Measurements from ENCODE around the gene CFAP141.

Gene CFAP141

DNA sequence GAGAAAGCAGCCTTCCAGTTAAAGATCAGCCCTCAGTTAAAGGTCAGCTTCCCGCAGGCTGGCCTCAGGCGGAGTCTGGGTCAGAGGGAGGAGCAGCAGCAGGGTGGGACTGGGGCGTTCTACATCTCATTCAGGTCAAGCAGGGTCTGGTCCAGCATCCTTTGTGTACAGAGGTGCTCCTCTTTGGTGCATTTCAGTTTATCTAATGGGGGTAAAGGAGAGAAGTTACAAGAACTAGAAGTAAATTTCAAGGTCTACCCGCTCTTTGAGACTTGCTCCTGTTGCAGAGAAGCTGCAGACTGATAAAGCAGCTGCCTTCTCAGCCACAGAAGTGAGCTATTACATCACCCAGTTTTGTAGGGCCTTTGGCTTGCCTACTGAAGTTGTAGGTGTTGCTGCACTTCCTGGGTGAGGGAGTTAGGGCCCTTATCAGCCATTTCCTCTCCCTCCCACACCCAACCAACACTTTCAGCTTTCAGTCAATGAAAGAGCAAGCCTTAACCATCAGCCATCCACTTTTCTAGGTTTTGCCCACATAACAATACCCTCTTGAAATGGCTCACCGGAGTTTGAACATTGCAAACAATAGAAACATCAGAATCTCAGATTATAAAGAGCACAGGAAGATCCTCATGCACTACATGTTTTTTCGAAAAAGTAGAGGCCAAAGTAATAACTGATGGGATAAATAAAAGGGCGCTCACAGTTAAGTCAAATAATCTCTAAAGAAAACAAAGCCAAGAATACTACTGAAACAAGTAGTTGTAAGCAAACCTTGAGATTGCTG, 48.4 kb downstream of the CFAP141 start:
- DNase-seq (ENCODE audit: low read depth): no peak
- TF ChIP-seq, protein P1, sequence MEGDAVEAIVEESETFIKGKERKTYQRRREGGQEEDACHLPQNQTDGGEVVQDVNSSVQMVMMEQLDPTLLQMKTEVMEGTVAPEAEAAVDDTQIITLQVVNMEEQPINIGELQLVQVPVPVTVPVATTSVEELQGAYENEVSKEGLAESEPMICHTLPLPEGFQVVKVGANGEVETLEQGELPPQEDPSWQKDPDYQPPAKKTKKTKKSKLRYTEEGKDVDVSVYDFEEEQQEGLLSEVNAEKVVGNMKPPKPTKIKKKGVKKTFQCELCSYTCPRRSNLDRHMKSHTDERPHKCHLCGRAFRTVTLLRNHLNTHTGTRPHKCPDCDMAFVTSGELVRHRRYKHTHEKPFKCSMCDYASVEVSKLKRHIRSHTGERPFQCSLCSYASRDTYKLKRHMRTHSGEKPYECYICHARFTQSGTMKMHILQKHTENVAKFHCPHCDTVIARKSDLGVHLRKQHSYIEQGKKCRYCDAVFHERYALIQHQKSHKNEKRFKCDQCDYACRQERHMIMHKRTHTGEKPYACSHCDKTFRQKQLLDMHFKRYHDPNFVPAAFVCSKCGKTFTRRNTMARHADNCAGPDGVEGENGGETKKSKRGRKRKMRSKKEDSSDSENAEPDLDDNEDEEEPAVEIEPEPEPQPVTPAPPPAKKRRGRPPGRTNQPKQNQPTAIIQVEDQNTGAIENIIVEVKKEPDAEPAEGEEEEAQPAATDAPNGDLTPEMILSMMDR (conservative IDR thresholded peaks at IDR 0.05; ENCODE audit: low read depth, low read length): no peak
- H3K4me3 ChIP-seq (ENCODE audit: low read length): no peak overlapping the region

DNA sequence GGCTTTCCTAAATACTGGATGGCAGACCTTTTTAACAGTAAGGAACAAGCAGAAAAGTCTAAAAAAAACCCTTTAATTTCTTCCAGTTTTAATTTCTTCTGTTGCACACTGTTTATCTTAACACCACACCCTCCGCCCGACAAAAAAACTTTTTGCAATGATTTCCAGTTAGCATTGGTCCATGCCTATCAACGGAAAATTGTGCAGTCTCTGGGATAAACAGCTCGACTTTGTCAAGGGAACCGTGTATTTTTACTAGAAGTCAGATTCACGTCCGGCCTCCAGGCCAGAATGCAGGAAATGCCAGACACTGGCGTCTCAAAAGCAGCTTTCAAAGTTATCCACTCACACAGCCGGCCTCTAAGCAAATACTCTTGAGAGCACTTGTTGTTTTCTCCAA, 50.9 kb downstream of the CFAP141 start:
- DNase-seq (ENCODE audit: low read depth): no peak
- H3K4me3 ChIP-seq (ENCODE audit: low read length): no peak overlapping the region
- TF ChIP-seq, protein P1 (conservative IDR thresholded peaks at IDR 0.05; ENCODE audit: low read depth, low read length): no peak

DNA sequence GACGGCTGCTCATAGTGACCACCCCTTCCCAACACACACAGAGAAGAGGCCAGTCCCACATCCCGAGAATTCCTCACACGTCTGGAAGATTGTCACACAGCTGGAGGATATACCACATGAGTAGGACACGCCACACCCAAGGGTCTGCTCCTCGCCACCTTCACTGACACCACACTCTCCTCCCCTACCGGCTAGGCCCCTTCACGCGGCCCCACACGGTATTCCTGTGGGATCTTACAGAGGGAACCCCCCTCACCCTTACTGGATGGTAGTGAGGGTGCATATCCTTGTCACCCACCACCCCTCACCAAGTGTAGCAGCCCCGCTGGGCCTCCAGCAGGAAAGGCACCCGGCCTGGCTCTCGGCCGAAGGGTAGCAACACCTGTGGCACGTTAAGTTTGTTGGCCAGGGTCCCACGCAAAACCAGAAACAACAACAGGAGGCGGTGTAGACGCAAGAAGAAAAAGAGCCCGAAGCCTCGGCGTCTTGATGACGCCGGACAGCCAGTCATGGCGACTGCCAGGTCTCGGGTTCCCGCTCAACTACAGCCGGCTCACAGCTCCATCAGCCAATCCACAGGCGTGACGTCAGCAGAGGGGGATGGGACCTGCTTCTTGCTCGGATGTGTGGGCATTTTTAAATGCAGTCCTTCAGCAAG, 51.5 kb downstream of the CFAP141 start, which contains the start of gene NUP210L:
NUP210L (minus strand) TSS at position 540 of the 658 bp plus-strand sequence.
- no peak within 1 kb of the TSS for H3K4me3 ChIP-seq (ENCODE audit: low read length)
- DNase-seq (ENCODE audit: low read depth): no peak
- TF ChIP-seq, protein P1 (conservative IDR thresholded peaks at IDR 0.05; ENCODE audit: low read depth, low read length): no peak

DNA sequence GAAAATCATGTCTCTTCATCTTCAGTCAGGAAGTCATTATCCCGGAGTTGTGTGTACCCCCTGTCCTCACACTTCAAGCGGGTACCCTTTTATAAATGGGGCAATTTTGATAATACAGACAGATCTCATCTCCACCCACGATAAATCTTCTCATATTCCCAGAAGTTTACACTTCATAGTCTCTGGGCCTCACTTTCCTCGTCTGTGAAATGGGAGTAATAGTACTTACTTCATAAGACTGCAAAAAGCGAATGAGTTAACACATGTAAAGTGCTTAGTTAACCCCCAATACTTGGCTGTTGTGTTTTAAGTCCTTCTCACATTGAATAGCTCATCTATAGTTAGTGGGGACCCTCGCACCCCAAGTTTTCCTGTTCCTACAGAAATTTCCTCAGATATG, 52.1 kb downstream of the CFAP141 start:
- no peak for DNase-seq (ENCODE audit: low read depth)
- H3K4me3 ChIP-seq (ENCODE audit: low read length): no peak overlapping the region
- TF ChIP-seq, protein P1 (conservative IDR thresholded peaks at IDR 0.05; ENCODE audit: low read depth, low read length): no peak

DNA sequence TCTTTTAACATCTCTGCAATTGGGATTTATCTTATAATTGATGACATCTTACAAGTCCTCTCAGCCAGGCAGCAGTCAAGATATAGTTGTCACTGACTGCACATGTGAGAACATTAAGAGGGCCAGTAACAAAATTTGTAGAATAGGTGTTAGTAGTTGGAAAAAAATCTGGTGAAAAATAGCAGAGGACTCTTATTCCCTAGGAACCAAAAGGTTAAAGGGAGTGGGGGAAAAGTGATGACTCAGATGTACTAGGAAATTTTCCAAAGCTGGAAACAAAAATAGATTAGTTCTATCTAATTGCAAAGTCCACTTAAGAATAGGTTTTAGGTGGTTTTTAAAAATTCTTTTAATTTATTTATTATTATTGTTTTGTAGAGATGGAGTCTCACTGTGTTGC, 54.8 kb downstream of the CFAP141 start:
- DNase-seq (ENCODE audit: low read depth): no peak
- no peak overlapping the region for H3K4me3 ChIP-seq (ENCODE audit: low read length)
- TF ChIP-seq, protein P1 (conservative IDR thresholded peaks at IDR 0.05; ENCODE audit: low read depth, low read length): no peak
